B cell (primary cell): ENCODE data around the gene SP6.

Source experiments
- CTCF ChIP-seq: fragments of 200-600 bp; IDR thresholded peaks from one replicate; pipeline ENCODE4 v1.8.0; 2022; ENCODE audit warnings: antibody characterized with exemption, mild to moderate bottlenecking
- EZH2 ChIP-seq: IDR thresholded peaks from 2 replicates; pipeline ENCODE4 v1.6.1; 2012; ENCODE audit warnings: borderline replicate concordance, low read depth, mild to moderate bottlenecking, moderate library complexity, low read length; ENCODE audit not compliant: insufficient read depth, poor library complexity, severe bottlenecking

- TF ChIP-seq CTCF, result no peak
- TF ChIP-seq EZH2, result no peak
These were observed 48.7 kb upstream of the SP6 start for GRCh38 chr17:47899643-47900042.
